ENCODE measurements around the gene PEDS1. TPM values are rescaled to one million over a fixed set of nuclear protein-coding genes. Genes with fewer than 3 reads are reported as not detected.
A peak's percentile ranks its signal among the peaks of the same experiment; 100 is the strongest.

The PEDS1 gene
- total RNA-seq, 1 experiment from 2014 or later, result 35.6 TPM

- TF ChIP-seq SP1 (CRISPR knock-in tag; conservative IDR thresholded peaks at IDR 0.05) (no peak), ARID4B (CRISPR knock-in tag; IDR thresholded peaks at IDR 0.05; ENCODE audit: borderline replicate concordance) (no peak), ETV6 (CRISPR knock-in tag; IDR thresholded peaks at IDR 0.05) (no peak), E2F1 (CRISPR knock-in tag; IDR thresholded peaks at IDR 0.05) (no peak), ZNF425 (CRISPR knock-in tag; conservative IDR thresholded peaks at IDR 0.05) (no peak), JAZF1 (CRISPR knock-in tag; IDR thresholded peaks at IDR 0.05) (no peak), ZNF423 (CRISPR knock-in tag; IDR thresholded peaks at IDR 0.05) (no peak), ATF6 (CRISPR knock-in tag; IDR thresholded peaks at IDR 0.05) (no peak), JUN (CRISPR knock-in tag; IDR thresholded peaks at IDR 0.05) (no peak)
Measured at GRCh38 chr20:50200482-50201104, 47.1 kb upstream of the PEDS1 start (continued).

GRCh38 chr20:50199703-50200102, 46.2 kb upstream of the PEDS1 start:
- no peak for DNase-seq (ENCODE audit: low spot score)
- peak; percentile 68 for ATAC-seq
- ChIA-PET POLR2A (interaction anchor here (1.0 kb wide), 1 partner anchor 9 kb away, joined by 3 read pairs; the partner anchor contains the start of gene CEBPB), CTCF (interaction anchor here (0.9 to 1.2 kb wide), 2 partner anchors 9 to 21 kb away, joined by 3 read pairs; partner anchors contain the start of gene CEBPB)
- Mint-ChIP-seq H3K36me3 (peaks cover 17% of the 10 kb centered on the region), H3K4me3 (no peak overlapping the region), H3K9me3 (peaks cover 31% of the 10 kb centered on the region), H3K27ac (no peak overlapping the region), H3K27me3 (ENCODE audit: low read depth) (peaks cover 5% of the 10 kb centered on the region), H3K4me1 (peaks cover 29% of the 10 kb centered on the region)
- no peak for TF ChIP-seq USF1 (CRISPR knock-in tag; IDR thresholded peaks at IDR 0.05)
- peak; percentile 51; the same call in 1 of the 2 replicates for TF ChIP-seq ZNF423 (CRISPR knock-in tag; IDR thresholded peaks at IDR 0.05)
- TF ChIP-seq CBFB (CRISPR knock-in tag; IDR thresholded peaks at IDR 0.05; ENCODE audit: low read depth), result no peak
- TF ChIP-seq ZNF416 (CRISPR knock-in tag; IDR thresholded peaks at IDR 0.05), result no peak
- TF ChIP-seq JUN (CRISPR knock-in tag; IDR thresholded peaks at IDR 0.05), result no peak
- no peak for TF ChIP-seq RORB (CRISPR knock-in tag; IDR thresholded peaks at IDR 0.05)
- TF ChIP-seq HMGXB4 (CRISPR knock-in tag; IDR thresholded peaks at IDR 0.05), result no peak
- TF ChIP-seq ZNF232 (CRISPR knock-in tag; IDR thresholded peaks at IDR 0.05), result no peak
- no peak for TF ChIP-seq ZNF138 (CRISPR knock-in tag; conservative IDR thresholded peaks at IDR 0.05)
- TF ChIP-seq ZNF512 (CRISPR knock-in tag; IDR thresholded peaks at IDR 0.05; ENCODE audit: borderline replicate concordance), result no peak
- TF ChIP-seq ATF3 (CRISPR knock-in tag; conservative IDR thresholded peaks at IDR 0.05), result no peak
- TF ChIP-seq PRRX2 (CRISPR knock-in tag; IDR thresholded peaks at IDR 0.05), result no peak
- peak; percentile 98 for TF ChIP-seq GTF2I (CRISPR knock-in tag; conservative IDR thresholded peaks at IDR 0.05)
- no peak for TF ChIP-seq MAX (CRISPR knock-in tag; IDR thresholded peaks at IDR 0.05)
